NB4 (cell line): ENCODE data around the gene SOX13.
"Not testable (repeated sequence)": the region's sequence is repeated elsewhere in the genome, so short reads cannot be mapped to it uniquely, and the experiment has no call there.

ENCODE experiments used
- DNase-seq: peaks from one replicate; pipeline ENCODE4 v3.0.0; 2010; ENCODE audit warnings: low read depth
- H3K4me3 ChIP-seq: one replicate; pipeline ENCODE4 v1.5.1; 2011; ENCODE audit warnings: mild to moderate bottlenecking, low read depth, low read length, moderate library complexity
- CTCF ChIP-seq: IDR thresholded peaks from one replicate; pipeline ENCODE4 v1.5.1; 2012; ENCODE audit warnings: low read depth, low read length
- MYC ChIP-seq: IDR thresholded peaks from 2 replicates; pipeline ENCODE4 v1.6.1; 2011; ENCODE audit warnings: low read depth, low read length
- POLR2A ChIP-seq: IDR thresholded peaks from 2 replicates; pipeline ENCODE4 v1.6.1; 2011; ENCODE audit warnings: mild to moderate bottlenecking; ENCODE audit not compliant: insufficient read length; ENCODE audit errors: extremely low read depth
- TF ChIP-seq, protein P1 (sequence below): IDR thresholded peaks from 2 replicates; pipeline ENCODE4 v1.6.1; 2011; ENCODE audit warnings: low read depth, low read length

SOX13 gene

GRCh38 chr1:204094856-204095634 is 22.1 kb downstream of the SOX13 start:
- TF ChIP-seq POLR2A (no peak), MYC (no peak), CTCF (no peak)
- TF ChIP-seq, protein P1, sequence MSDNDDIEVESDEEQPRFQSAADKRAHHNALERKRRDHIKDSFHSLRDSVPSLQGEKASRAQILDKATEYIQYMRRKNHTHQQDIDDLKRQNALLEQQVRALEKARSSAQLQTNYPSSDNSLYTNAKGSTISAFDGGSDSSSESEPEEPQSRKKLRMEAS, result no peak
- no peak for DNase-seq
- no peak overlapping the region for H3K4me3 ChIP-seq

- DNase-seq, result no peak
- TF ChIP-seq MYC (no peak), CTCF (no peak), POLR2A (no peak)
- TF ChIP-seq, protein P1, result no peak
These were observed 24.0 kb downstream of the SOX13 start for GRCh38 chr1:204096931-204097330.

DNA sequence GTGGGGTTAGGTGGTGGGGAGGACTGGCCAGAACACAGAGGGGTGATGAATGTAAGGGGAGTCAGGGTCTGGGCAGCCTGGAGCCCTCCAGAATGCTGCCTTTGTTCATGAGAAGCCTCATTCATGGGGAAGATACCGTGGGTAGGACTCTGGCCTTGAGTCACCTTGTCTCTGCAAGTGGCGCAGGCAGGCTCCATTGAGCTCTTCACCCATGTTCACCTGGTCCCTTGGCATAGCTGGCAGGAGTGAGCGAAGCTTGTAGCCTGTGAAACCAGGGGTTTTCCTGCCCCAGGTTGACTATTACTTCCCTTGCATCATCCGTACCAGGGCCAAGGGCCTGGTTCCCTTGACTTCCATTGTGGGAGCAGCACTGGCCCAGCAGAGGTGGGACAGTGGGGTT is 25.8 kb downstream of the SOX13 start:
- DNase-seq, result no peak
- no peak overlapping the region for H3K4me3 ChIP-seq
- no peak for TF ChIP-seq CTCF
- TF ChIP-seq POLR2A, result no peak
- no peak for TF ChIP-seq MYC
- TF ChIP-seq, protein P1, result no peak

More at GRCh38 chr1:204096931-204097330, 24.0 kb downstream of the SOX13 start:
- no peak overlapping the region for H3K4me3 ChIP-seq

DNA sequence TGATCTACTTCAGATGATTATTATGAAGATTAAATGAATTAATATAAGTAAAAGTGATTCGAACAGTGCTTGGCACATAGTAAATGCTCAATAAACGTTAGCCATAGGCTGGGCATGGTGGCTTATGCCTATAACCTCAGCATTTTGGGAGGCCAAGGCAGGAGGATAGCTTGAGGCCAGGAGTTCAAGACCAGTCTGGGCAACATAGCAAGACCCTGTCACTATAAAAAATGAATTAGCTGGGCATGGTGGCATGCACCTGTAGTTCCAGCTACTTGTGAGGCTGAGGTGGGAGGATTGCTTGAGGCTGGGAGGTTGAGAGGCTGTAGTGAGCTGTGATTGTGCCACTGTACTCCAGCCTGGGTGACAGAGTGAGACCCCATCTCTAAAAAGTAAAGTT is 26.8 kb downstream of the SOX13 start:
- not testable (repeated sequence) for H3K4me3 ChIP-seq, DNase-seq

DNA sequence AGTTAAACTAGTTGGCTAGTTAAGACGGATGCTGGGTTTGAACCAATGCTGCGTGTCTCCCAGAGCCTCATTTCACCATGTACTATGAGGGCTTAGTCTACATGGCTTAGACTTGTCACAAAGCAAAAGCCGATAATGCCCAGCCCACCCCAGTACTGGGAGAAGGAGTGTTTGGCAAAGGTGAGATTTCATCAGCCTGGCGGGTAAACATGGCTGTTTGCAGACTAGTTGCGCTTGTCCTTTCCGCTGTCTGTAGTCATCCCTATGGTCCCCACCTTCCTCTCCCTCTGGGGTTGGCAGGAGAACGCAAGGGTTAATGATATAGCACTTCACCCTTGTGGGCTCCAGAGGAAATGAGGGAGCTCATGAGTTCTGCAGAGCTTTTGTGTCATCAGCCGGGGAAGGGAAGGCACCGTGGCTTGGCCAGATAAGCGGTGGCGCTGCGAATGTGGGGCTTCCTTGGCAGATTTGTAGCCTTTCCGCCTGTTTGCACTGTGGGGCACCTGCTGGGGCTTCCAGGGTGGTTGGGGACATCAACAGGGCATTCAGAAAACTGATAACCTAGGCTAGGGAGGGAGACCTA is 29.2 kb downstream of the SOX13 start:
- no peak for TF ChIP-seq POLR2A
- TF ChIP-seq MYC, result no peak
- TF ChIP-seq, protein P1, result no peak
- TF ChIP-seq CTCF, result no peak
- DNase-seq, result no peak
- no peak overlapping the region for H3K4me3 ChIP-seq

GRCh38 chr1:204102739-204103430 is 30.0 kb downstream of the SOX13 start:
- TF ChIP-seq POLR2A (no peak), CTCF (no peak), MYC (no peak)
- TF ChIP-seq, protein P1, result no peak
- no peak overlapping the region for H3K4me3 ChIP-seq
- DNase-seq, result no peak
